Loucy (cell line): ENCODE measurements around the gene RELCH.

Experiments used
- EZH2phosphoT487 ChIP-seq: fragments of 200-600 bp; IDR thresholded peaks from 2 replicates; pipeline ENCODE4 v1.6.1; 2018; ENCODE audit warnings: antibody characterized with exemption, mild to moderate bottlenecking, moderate library complexity, borderline replicate concordance
- TF ChIP-seq, protein P1 (sequence below): fragments of 200-600 bp; sonication (generic); conservative IDR thresholded peaks from 2 replicates; pipeline ENCODE4 v1.5.1; 2014; ENCODE audit warnings: mild to moderate bottlenecking, antibody characterized with exemption, low read length

DNA sequence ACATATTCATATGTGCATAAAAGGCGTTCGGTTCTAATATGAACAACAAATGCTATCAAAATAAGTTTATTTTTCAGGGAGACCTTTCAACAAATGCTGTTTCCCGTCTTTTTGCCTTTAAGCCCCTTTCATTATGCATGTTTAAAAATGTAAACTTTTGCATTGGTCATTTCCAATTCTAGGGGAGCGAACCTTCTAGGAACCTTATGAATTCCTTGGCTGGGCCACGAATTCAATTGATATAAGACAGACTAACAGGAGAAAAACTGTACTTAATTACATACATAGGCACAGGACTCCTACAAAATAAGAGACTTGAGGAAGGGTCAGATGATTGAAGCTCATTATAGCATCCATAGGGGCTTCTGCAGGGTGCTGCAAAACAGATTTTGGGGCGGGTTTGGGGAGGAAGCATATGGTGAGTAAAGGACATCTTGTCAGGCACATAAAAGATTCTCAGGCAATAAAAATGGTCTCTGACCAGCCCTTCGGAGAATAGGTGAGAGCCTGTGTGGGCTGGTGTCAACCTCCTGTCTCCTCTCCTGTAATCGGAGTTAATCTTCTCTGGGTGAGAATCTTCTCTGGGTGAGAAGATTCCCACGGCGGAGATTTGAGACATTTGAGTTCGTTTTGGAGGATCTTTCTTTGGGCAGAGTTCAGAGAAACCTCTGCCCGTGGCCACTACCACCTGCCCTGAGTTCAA lies 139.7 kb downstream of the RELCH start:
- TF ChIP-seq, protein P1, sequence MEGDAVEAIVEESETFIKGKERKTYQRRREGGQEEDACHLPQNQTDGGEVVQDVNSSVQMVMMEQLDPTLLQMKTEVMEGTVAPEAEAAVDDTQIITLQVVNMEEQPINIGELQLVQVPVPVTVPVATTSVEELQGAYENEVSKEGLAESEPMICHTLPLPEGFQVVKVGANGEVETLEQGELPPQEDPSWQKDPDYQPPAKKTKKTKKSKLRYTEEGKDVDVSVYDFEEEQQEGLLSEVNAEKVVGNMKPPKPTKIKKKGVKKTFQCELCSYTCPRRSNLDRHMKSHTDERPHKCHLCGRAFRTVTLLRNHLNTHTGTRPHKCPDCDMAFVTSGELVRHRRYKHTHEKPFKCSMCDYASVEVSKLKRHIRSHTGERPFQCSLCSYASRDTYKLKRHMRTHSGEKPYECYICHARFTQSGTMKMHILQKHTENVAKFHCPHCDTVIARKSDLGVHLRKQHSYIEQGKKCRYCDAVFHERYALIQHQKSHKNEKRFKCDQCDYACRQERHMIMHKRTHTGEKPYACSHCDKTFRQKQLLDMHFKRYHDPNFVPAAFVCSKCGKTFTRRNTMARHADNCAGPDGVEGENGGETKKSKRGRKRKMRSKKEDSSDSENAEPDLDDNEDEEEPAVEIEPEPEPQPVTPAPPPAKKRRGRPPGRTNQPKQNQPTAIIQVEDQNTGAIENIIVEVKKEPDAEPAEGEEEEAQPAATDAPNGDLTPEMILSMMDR, result no peak
- no peak for TF ChIP-seq EZH2phosphoT487
